GM18870 (cell line): ENCODE results near the gene SYCP3.
"Not testable (repeated sequence)": the region's sequence is repeated elsewhere in the genome, so short reads cannot be mapped to it uniquely, and the experiment has no call there.

Source experiments
- ATAC-seq: cut with Tn5 transposase; IDR thresholded peaks from one replicate; pipeline ENCODE4 v1.9.1; 2021; ENCODE audit warnings: moderate library complexity; ENCODE audit not compliant: unreplicated experiment

SYCP3 gene

GRCh38 chr12:101761350-101761749, 22.1 kb upstream of the SYCP3 start:
- no peak for ATAC-seq

GRCh38 chr12:101759396-101760047, 20.3 kb upstream of the SYCP3 start:
- no peak for ATAC-seq

- no peak for ATAC-seq
Observed at GRCh38 chr12:101750152-101750551, 10.9 kb upstream of the SYCP3 start.

- ATAC-seq = no peak
Observed at GRCh38 chr12:101749657-101750056, 10.4 kb upstream of the SYCP3 start.

GRCh38 chr12:101748907-101749306, 9.6 kb upstream of the SYCP3 start:
- ATAC-seq = no peak

GRCh38 chr12:101747697-101748096, 8.4 kb upstream of the SYCP3 start:
- ATAC-seq = no peak

GRCh38 chr12:101746661-101747060, 7.4 kb upstream of the SYCP3 start:
- no peak for ATAC-seq

GRCh38 chr12:101746196-101746595, 6.9 kb upstream of the SYCP3 start:
- ATAC-seq = no peak

- no peak for ATAC-seq
Observed at GRCh38 chr12:101745481-101745880, 6.2 kb upstream of the SYCP3 start.

GRCh38 chr12:101743724-101744472, 4.6 kb upstream of the SYCP3 start:
- peak; percentile 95 for ATAC-seq

- ATAC-seq = no peak
Observed at GRCh38 chr12:101743242-101743641, 4.0 kb upstream of the SYCP3 start.

GRCh38 chr12:101740980-101741379, 1.7 kb upstream of the SYCP3 start:
- ATAC-seq = no peak

GRCh38 chr12:101740566-101740965, 1.3 kb upstream of the SYCP3 start:
- ATAC-seq = no peak

GRCh38 chr12:101737476-101737875, 1.8 kb downstream of the SYCP3 start:
- ATAC-seq = no peak

GRCh38 chr12:101734482-101734881, 4.8 kb downstream of the SYCP3 start:
- not testable (repeated sequence) for ATAC-seq

GRCh38 chr12:101733166-101733565, 6.1 kb downstream of the SYCP3 start:
- no peak for ATAC-seq

- no peak for ATAC-seq
Observed at GRCh38 chr12:101732318-101732717, 6.9 kb downstream of the SYCP3 start.

- no peak for ATAC-seq
Observed at GRCh38 chr12:101729842-101730241, 9.4 kb downstream of the SYCP3 start.

GRCh38 chr12:101727098-101727497, 12.2 kb downstream of the SYCP3 start:
- no peak for ATAC-seq

- ATAC-seq = no peak
Observed at GRCh38 chr12:101722392-101722791, 16.9 kb downstream of the SYCP3 start.

GRCh38 chr12:101720118-101720517, 19.1 kb downstream of the SYCP3 start:
- ATAC-seq = no peak

GRCh38 chr12:101719566-101719965, 19.7 kb downstream of the SYCP3 start:
- ATAC-seq = no peak
